ENCODE measurements around the gene PTPRT.

GRCh38 chr20:42628683-42629082 lies 561.0 kb downstream of the PTPRT start:
- TF ChIP-seq ELF4 (IDR thresholded peaks at IDR 0.05) (no peak), BHLHE40 (IDR thresholded peaks at IDR 0.05; ENCODE audit: borderline replicate concordance) (no peak), FOXK2 (IDR thresholded peaks at IDR 0.05) (no peak), SP1 (IDR thresholded peaks at IDR 0.05) (no peak), FOXA1 (IDR thresholded peaks at IDR 0.05) (no peak), ARNT (IDR thresholded peaks at IDR 0.05) (no peak), CTBP1 (IDR thresholded peaks at IDR 0.05; ENCODE audit: borderline replicate concordance) (no peak), FOXM1 (IDR thresholded peaks at IDR 0.05; ENCODE audit: borderline replicate concordance) (no peak), LEF1 (IDR thresholded peaks at IDR 0.05; ENCODE audit: borderline replicate concordance) (no peak), ZNF384 (IDR thresholded peaks at IDR 0.05) (no peak), TARDBP (IDR thresholded peaks at IDR 0.05) (no peak), SUZ12 (IDR thresholded peaks at IDR 0.05) (no peak), NFRKB (IDR thresholded peaks at IDR 0.05) (no peak), L3MBTL2 (conservative IDR thresholded peaks at IDR 0.05) (no peak)
